Cardiac septum (tissue), 1 donor: Measurements from ENCODE around the gene GALNT10. TPM values are rescaled to one million over a fixed set of nuclear protein-coding genes. Genes with fewer than 3 reads are reported as not detected.
"Not testable (repeated sequence)": the region's sequence is repeated elsewhere in the genome, so short reads cannot be mapped to it uniquely, and the experiment has no call there.

Experiments used
- DNase-seq: peaks from one replicate; pipeline ENCODE4 v3.0.0-alpha.2; 2020; ENCODE audit warnings: low spot score
- intact Hi-C: fragments of 100-400 bp; cut with DNase I; formaldehyde crosslinking; loops from one replicate; pipeline ENCODE4 v1.14.0; 2022
- total RNA-seq: library from RNA; stranded (reverse); fragmentation: NEBNext Ultra II Directional; extraction: Animal tissue kit (Norgen Biotek cat#: 25700); gene quantifications from one replicate; pipeline ENCODE4 v1.2.1, GENCODE V29; 2021
- donor health status: DM: no; HTN: no; CAD: no.

GALNT10 gene
- total RNA-seq, 1 donor from 2014 or later: 15.5 TPM

DNA sequence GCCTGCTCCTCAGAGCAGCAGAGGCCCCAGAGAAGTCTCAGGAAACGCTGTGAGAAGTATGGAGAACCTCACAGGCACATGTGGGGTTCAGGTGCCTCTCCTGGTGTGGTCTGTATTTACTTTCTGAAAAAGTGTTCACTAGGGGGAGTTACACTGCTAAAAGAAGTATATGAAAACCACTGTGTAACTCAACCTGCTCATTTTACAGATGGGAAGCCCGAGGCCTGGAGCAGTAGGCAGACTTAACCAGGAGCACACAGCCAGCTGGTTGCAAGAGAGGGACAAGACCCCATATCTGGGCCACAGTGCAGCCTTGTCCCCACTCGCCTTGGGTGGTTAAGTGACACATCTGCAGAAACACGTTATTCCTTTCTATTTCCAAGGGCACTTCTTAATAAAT, 142.5 kb downstream of the GALNT10 start:
- intact Hi-C loops: no loop called here
- DNase-seq: no peak

- intact Hi-C loops: no loop called here
- DNase-seq: no peak
These were observed 144.0 kb downstream of the GALNT10 start for GRCh38 chr5:154334406-154335064.

DNA sequence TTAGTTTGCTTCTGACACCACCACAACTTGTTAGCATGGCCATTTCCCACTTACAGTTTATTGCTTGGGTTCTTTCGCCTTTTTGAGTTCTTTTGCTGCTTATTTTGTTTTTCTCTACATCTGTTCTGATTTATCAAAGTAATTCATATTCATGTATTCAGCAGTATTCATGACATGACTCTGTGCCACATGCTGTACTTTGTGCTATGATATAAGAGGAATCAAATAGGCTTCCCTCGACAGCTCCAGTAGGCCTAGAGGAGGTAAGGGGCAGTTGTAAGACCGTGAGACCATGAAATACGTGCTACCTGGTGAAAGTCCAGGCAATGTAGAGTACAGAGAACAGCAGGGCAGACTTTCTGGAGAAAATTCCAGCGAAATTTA, 144.5 kb downstream of the GALNT10 start:
- no peak for DNase-seq
- intact Hi-C loops: no loop called here

DNA sequence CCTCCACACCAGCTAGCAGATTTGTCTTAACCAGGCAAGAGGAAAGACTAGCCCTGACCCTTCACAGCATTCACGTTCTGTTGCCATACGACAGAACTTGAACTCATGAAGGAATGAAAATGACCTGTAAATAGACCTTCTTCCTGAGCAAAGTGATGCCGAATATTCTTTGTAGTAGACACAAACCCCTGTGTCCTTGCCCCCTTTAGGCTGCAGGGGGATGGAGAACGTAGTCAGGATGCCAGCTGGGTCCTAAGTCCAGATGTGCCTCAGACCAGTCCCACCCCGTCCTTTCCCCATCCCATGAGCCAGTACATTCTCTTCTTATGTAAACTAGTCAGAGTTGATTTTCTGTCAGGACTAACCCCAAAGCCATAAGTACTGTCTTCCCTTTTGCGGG, 151.1 kb downstream of the GALNT10 start:
- DNase-seq: no peak
- intact Hi-C loops: no loop called here

DNA sequence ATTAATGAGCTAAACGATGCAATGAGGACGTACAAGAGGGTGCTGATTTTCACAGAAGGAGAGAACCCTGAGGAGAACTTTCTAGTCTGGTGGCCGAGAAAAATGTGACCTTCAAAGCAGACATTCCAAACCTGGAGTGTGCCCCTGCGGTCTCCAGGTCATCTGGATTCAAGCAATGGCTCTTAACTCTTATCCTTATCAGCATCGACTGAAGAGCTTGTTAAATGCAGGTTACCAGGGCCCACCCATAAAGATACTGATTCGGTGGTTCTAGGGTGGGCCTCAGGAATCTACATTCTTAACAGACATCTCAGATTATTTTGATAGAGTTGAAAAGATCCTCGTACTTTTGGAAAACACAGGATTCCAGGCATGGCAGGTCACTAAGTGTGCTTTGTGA, 151.7 kb downstream of the GALNT10 start:
- no peak for DNase-seq

DNA sequence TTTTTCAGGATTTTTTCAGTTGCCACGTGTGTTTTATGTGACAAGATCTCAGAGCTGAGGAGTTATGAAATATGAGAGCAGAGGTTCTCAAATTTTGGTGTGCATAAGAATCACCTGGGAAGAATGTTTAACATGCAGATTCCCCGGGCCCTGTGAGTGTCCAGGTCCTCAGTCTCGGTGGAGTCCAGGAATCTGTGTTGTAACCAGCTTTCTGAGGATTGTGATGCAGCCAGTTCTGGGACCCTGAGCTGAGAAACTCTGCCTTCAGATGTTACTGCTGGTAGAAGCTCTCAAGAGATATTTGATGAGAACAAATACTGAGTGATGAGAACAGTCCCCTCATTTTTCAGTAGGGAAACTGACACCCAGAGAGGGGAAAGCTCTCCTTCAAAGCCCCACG, 152.4 kb downstream of the GALNT10 start:
- intact Hi-C loops: no loop called here

More for the DNA sequence above, 151.7 kb downstream of the GALNT10 start:
- intact Hi-C loops: no loop called here

GRCh38 chr5:154344461-154344860, 153.9 kb downstream of the GALNT10 start:
- no peak for DNase-seq
- intact Hi-C loops: no loop called here

More for the DNA sequence above, 152.4 kb downstream of the GALNT10 start:
- no peak for DNase-seq

GRCh38 chr5:154345255-154345952, 154.9 kb downstream of the GALNT10 start:
- intact Hi-C loops: no loop called here
- no peak for DNase-seq

- DNase-seq: no peak
- intact Hi-C loops: no loop called here
These were observed 155.9 kb downstream of the GALNT10 start for GRCh38 chr5:154346427-154346826.

DNA sequence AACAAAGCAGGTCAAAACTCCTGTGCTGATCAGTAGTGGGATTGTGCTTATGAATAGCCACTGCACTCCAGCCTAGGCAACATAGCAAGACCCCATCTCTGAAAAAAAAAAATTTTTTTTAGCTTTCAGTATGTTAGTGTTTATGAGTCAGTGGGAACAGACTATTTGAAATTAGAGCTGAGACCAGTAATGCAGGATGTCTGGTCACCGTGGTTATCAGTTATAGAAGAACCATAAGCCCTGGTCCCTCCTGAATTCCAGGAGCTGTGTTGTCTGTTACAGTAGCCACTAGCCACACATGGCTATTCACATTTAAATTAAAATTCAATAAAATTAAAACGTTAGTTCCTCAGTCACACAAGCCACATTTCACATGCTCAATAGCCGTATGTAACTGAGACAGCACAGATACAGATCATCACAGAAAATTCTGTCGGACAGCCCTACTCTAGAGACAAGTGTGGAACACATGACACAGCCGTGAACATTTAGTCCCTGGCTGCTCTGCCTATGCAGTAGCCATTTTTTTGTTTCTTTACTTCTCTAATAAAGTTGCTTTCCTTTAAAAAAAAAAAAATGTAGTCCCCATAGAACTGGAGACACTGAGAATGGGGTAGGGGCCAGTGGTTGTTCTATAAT, 159.2 kb downstream of the GALNT10 start:
- no peak for DNase-seq
- intact Hi-C loops: no loop called here

DNA sequence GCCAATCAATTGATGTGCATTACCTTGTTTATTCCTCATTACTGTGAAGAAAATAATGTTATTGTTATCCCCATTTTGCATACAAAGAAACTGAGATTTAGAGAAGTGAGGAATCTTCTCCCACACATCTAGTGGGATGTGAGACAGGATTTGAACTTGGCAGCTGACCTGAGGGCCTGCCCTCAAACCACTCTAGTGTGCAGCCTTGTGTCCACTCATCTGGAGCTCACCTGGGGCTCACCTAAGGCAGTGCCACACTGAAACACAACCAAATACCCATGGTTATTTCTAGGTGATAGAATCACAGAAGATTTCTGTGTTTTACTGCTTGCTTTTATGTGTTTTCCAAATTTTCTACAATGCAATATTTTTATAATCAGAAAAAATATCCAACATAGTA, 160.6 kb downstream of the GALNT10 start:
- DNase-seq: no peak
- intact Hi-C loops: no loop called here

- no peak for DNase-seq
These were observed 161.0 kb downstream of the GALNT10 start for GRCh38 chr5:154351566-154351965.

DNA sequence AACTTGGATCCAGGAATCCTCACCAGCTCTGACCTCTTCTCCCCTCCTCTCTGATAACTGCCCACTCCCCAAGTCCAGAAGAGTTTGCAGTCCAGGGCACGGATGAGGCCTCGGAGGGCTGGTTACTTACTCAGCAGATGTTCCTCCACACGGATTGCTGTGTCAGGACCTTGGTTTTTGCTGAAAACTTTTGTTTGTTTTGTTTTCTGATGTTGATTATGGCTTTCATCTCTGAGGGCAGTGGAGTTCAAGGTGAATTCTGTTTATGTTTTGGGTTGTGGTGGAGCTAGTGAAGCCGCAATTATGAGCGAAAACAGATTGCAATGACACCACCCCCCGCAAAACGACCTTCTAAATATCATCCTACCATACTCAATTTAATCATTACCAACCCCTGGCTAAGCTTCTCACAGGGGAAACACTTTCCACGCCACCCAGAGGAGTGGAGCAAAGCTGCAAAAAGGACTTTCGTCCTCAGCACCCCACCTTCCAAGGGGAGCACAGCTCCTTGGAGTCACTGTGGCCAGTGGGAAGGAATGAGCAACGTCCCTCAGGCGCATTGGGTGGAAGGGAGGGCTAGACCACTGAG, 162.5 kb downstream of the GALNT10 start:
- intact Hi-C loops: no loop called here
- no peak for DNase-seq

More at GRCh38 chr5:154351566-154351965, 161.0 kb downstream of the GALNT10 start:
- intact Hi-C loops: no loop called here

DNA sequence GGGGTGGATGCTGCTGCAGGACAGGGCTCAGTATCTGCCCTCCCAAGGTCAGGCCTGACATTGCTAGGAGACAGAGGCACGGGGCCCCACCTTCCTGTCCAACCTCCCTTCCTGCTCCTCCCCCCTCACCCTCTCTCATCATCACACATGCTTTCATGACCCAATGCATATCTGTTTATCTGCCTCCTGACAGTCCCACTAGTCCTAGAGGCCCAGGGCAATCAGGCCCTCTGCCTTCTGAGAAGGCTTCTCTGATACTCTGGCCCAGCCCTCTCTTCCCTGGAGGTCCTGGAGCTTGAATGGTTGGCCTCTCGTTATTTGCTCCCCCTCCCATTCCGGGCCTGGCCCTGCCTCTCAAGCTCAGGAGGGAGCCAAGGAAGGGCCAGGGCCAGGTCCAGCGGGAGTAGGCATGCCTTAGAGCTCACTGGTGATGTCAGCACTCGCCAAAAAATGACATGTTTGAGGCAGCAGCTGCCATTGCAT, 164.6 kb downstream of the GALNT10 start:
- DNase-seq: no peak
- intact Hi-C loops: no loop called here

DNA sequence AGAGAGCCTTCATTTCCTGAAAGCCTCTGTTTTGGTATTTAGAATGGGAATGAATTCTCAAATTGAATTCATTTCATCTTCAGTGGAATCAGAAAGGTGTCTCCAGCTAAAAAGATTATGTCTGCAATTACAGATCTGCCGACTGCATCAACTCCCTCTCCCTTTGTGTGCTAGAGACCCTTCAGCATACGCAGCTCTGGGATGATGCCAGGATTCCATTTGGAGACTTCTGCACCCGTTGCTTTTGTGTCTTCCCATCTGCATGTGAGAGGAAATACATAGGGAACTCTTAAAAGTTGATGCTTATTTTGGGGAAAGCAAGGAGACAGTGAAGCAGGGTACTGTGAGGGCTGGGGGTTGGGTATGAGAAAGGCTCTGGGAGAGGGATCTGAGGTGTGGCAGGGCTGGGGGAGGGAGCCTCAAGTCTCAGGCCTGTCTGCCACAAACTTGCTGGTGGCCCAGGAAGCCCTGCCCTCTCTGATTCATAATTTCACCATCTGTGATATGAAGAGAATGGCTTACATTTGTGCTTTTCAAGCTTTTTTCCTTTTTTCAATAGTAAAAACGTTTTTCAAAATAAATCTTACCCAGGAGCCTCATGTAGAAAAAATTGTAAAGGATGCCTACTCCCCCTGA, 165.6 kb downstream of the GALNT10 start:
- no peak for DNase-seq
- intact Hi-C loops: no loop called here

DNA sequence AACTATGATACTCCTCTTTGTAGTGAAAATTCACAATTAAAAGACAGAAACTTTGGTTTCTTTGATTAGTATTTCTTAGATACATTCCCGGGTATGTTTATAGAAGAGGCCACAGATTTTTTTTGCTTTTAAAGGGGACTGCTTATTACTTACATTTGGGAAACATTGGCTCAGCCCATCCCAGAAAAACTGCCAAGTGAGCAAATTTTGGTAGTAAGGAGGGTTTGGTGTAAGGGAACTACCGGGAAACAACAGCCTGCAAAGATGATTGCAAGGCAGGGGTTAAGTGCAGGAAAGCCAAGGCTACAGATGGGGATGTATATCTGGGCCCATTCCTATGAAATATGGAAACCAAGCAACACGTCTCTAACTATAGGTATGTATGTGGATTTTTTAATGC, 166.4 kb downstream of the GALNT10 start:
- intact Hi-C loops: no loop called here
- DNase-seq: no peak

GRCh38 chr5:154358516-154359220, 168.1 kb downstream of the GALNT10 start:
- DNase-seq: no peak
- intact Hi-C loops: no loop called here

- intact Hi-C loops: no loop called here
- DNase-seq: no peak
These were observed 168.7 kb downstream of the GALNT10 start for GRCh38 chr5:154359221-154359573.

GRCh38 chr5:154360241-154360640, 169.7 kb downstream of the GALNT10 start:
- DNase-seq, intact Hi-C loops: not testable (repeated sequence)
